Endothelial cell (in vitro differentiated cells): ENCODE data around the gene WWC1. TPM values are rescaled to one million over a fixed set of nuclear protein-coding genes. Genes with fewer than 3 reads are reported as not detected.

Experiments
- DNase-seq: peaks from one replicate; pipeline ENCODE4 v3.0.0; 2021; ENCODE audit warnings: low spot score
- H3K27ac Mint-ChIP-seq: one replicate; pipeline ENCODE4 v1.8.0; 2021; ENCODE audit warnings: mixed read lengths, inconsistent platforms; ENCODE audit not compliant: unreplicated experiment
- H3K27me3 Mint-ChIP-seq: one replicate; pipeline ENCODE4 v1.8.0; 2021; ENCODE audit warnings: mild to moderate bottlenecking, moderate library complexity, mixed read lengths, inconsistent platforms; ENCODE audit not compliant: unreplicated experiment
- H3K36me3 Mint-ChIP-seq: one replicate; pipeline ENCODE4 v1.8.0; 2021; ENCODE audit warnings: mild to moderate bottlenecking, low read depth, mixed read lengths, inconsistent platforms; ENCODE audit not compliant: unreplicated experiment
- H3K4me1 Mint-ChIP-seq: one replicate; pipeline ENCODE4 v1.8.0; 2021; ENCODE audit warnings: mild to moderate bottlenecking, mixed read lengths, inconsistent platforms; ENCODE audit not compliant: unreplicated experiment
- H3K4me3 Mint-ChIP-seq: one replicate; pipeline ENCODE4 v1.8.0; 2021; ENCODE audit warnings: mild to moderate bottlenecking, mixed read lengths, inconsistent platforms; ENCODE audit not compliant: unreplicated experiment
- H3K9me3 Mint-ChIP-seq: one replicate; pipeline ENCODE4 v1.8.0; 2021; ENCODE audit warnings: mixed read lengths, inconsistent platforms; ENCODE audit not compliant: unreplicated experiment
- CTCF ChIP-seq: fragments of 200-600 bp; sonication (generic); IDR thresholded peaks from one replicate; pipeline ENCODE4 v1.5.0; 2021; ENCODE audit warnings: antibody characterized with exemption; ENCODE audit not compliant: unreplicated experiment
- total RNA-seq: library from RNA; stranded (reverse); fragmentation: NEBNext Ultra II Directional; extraction: Animal tissue kit (Norgen Biotek cat#: 25700); gene quantifications from one replicate; pipeline ENCODE4 v1.2.1, GENCODE V29; 2021; ENCODE audit not compliant: unreplicated experiment

WWC1 gene
- total RNA-seq, 1 donor from 2014 or later = 1.1 TPM

DNA sequence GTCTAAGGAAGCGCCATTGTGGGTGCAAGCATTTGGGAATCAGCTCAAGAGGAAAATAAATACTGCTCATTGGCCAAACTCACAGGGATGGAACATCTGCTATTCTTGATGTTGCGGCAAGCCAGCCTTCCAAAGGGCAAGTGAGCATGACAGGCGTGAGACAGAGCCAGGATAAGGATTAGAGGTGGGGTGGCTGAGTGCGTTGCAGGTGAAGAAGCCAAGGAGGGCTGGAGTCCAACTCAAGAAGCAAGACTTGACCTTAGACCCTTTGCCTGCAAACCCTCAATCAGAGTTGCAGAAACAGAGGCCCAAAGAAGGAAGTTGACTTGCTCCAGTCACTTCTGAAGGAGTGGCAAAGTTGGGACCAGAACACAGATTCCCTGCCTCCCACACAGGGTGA, 79.4 kb downstream of the WWC1 start:
- peaks cover 6% of the 10 kb centered on the region for H3K27me3 Mint-ChIP-seq
- no peak for TF ChIP-seq CTCF
- no peak overlapping the region for H3K4me3 Mint-ChIP-seq
- peaks cover 8% of the 10 kb centered on the region for H3K4me1 Mint-ChIP-seq
- H3K36me3 Mint-ChIP-seq = no peaks in the 10 kb centered on the region
- no peaks in the 10 kb centered on the region for H3K9me3 Mint-ChIP-seq
- DNase-seq = no peak
- H3K27ac Mint-ChIP-seq = no peak overlapping the region

GRCh38 chr5:168372356-168372946, 81.0 kb downstream of the WWC1 start:
- H3K27ac Mint-ChIP-seq = no peak overlapping the region
- DNase-seq = no peak
- no peaks in the 10 kb centered on the region for H3K9me3 Mint-ChIP-seq
- H3K4me1 Mint-ChIP-seq = no peaks in the 10 kb centered on the region
- TF ChIP-seq CTCF = no peak
- H3K36me3 Mint-ChIP-seq = no peaks in the 10 kb centered on the region
- H3K27me3 Mint-ChIP-seq = peaks cover 1% of the 10 kb centered on the region
- H3K4me3 Mint-ChIP-seq = no peak overlapping the region

DNA sequence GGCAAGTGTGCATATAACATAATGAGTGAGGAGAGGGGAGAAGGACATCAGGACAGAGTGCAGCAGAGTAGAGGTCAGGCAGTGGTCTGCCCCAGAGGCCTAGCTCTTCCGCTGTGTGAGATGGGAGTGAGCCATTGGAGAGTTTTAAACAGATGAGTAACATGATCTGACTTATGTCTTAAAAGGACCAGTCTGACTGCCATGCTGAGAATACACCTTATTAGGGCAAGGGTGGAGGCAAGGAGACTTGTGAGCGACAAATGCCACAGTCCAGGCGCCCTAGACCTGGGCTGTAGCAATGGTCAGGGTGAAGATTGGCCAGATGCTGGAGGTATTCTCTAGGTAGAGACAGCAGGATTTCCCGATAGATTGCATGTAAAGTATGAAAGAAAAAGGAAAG, 83.1 kb downstream of the WWC1 start:
- TF ChIP-seq CTCF = no peak
- no peak for DNase-seq
- no peak overlapping the region for H3K4me3 Mint-ChIP-seq
- H3K27ac Mint-ChIP-seq = no peak overlapping the region
- H3K4me1 Mint-ChIP-seq = no peaks in the 10 kb centered on the region
- peaks cover 4% of the 10 kb centered on the region for H3K27me3 Mint-ChIP-seq
- no peaks in the 10 kb centered on the region for H3K36me3 Mint-ChIP-seq
- H3K9me3 Mint-ChIP-seq = no peaks in the 10 kb centered on the region

DNA sequence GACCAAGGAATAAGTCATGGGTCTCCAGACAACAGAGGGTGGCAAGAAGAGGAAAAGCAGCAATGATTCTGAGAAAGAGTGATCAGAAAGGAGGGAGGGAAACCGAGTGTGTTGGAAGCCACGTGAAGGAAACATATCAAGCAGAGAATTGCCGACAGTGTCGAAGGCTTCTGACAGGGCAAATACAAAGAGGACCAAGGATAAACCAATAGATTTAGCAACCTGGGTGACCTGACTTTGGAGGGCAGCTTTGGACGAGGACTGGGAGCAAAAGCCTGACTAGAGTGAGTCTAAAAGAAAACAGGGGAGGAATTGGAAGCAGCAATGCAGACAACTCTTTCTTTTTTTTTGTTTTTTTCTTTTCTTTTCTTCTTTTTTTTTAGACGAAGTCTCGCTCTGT, 83.8 kb downstream of the WWC1 start:
- no peaks in the 10 kb centered on the region for H3K9me3 Mint-ChIP-seq
- H3K27ac Mint-ChIP-seq = no peak overlapping the region
- DNase-seq = no peak
- H3K4me1 Mint-ChIP-seq = no peaks in the 10 kb centered on the region
- TF ChIP-seq CTCF = no peak
- H3K4me3 Mint-ChIP-seq = no peak overlapping the region
- no peaks in the 10 kb centered on the region for H3K36me3 Mint-ChIP-seq
- H3K27me3 Mint-ChIP-seq = peaks cover 6% of the 10 kb centered on the region

DNA sequence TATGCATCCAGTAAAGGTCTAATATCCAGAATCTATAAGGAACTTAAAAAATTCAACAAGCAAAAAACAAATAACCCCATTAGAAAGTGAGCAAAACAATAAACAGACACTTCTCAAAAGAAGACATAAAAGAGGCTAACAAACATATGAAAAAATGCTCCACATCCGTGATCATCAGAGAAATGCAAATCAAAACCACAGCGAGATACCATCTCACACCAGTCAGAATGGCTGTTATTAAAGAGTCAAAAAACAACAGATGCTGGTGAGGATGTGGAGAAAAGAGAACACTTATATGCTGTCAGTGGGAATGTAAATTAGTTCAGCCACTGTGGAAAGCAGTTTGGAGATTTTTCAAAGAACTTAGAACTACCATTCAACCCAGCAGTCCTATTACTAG, 86.1 kb downstream of the WWC1 start:
- Mint-ChIP-seq H3K4me3 (no peak overlapping the region), H3K36me3 (no peaks in the 10 kb centered on the region), H3K4me1 (no peaks in the 10 kb centered on the region), H3K27me3 (peaks cover 5% of the 10 kb centered on the region), H3K27ac (no peak overlapping the region), H3K9me3 (no peaks in the 10 kb centered on the region)
- TF ChIP-seq CTCF = no peak
- no peak for DNase-seq
